GM18502 (cell line): Measurements from ENCODE around the gene FAM169A.
A peak's percentile ranks its signal among the peaks of the same experiment; 100 is the strongest.
"Not testable (repeated sequence)": the region's sequence is repeated elsewhere in the genome, so short reads cannot be mapped to it uniquely, and the experiment has no call there.

Source experiments
- ATAC-seq: cut with Tn5 transposase; IDR thresholded peaks from one replicate; pipeline ENCODE4 v1.9.1; 2021; ENCODE audit warnings: mild to moderate bottlenecking; ENCODE audit not compliant: unreplicated experiment, poor library complexity

The FAM169A gene

GRCh38 chr5:74810915-74811314, 55.3 kb downstream of the FAM169A start:
- no peak for ATAC-seq

GRCh38 chr5:74801941-74802340, 64.2 kb downstream of the FAM169A start:
- ATAC-seq = no peak

GRCh38 chr5:74801197-74801596, 65.0 kb downstream of the FAM169A start:
- ATAC-seq = no peak

GRCh38 chr5:74798977-74799911, 66.9 kb downstream of the FAM169A start:
- ATAC-seq = no peak

- ATAC-seq = not testable (repeated sequence)
These were observed 74.5 kb downstream of the FAM169A start for GRCh38 chr5:74791669-74792068.

GRCh38 chr5:74787424-74787823, 78.8 kb downstream of the FAM169A start:
- ATAC-seq = no peak

GRCh38 chr5:74786851-74787250, 79.3 kb downstream of the FAM169A start:
- ATAC-seq = no peak

- no peak for ATAC-seq
These were observed 87.6 kb downstream of the FAM169A start for GRCh38 chr5:74778609-74779008.

- ATAC-seq = no peak
These were observed 93.8 kb downstream of the FAM169A start for GRCh38 chr5:74772359-74772758.

GRCh38 chr5:74767579-74767913, 98.6 kb downstream of the FAM169A start:
- peak; percentile 31 for ATAC-seq

- peak; percentile 85 for ATAC-seq
These were observed 99.2 kb downstream of the FAM169A start, which contains the start of the genes GFM2 and NSA2 for GRCh38 chr5:74766849-74767578. TSS of gene GFM2 (minus strand) at chr5:74767117. CDS start at chr5:74763742, 3,375 bp downstream. TSS of gene NSA2 (plus strand) at chr5:74767249. CDS start at chr5:74767361, 112 bp downstream.

- ATAC-seq = peak; percentile 37
These were observed 99.8 kb downstream of the FAM169A start for GRCh38 chr5:74766418-74766848.

GRCh38 chr5:74765929-74766328, 100.3 kb downstream of the FAM169A start:
- ATAC-seq = no peak

GRCh38 chr5:74765201-74765600, 101.0 kb downstream of the FAM169A start:
- ATAC-seq = no peak

GRCh38 chr5:74763504-74763903, 102.7 kb downstream of the FAM169A start:
- no peak for ATAC-seq

- no peak for ATAC-seq
These were observed 103.6 kb downstream of the FAM169A start for GRCh38 chr5:74762599-74762998.

- ATAC-seq = no peak
These were observed 104.9 kb downstream of the FAM169A start for GRCh38 chr5:74761241-74761640.

GRCh38 chr5:74748742-74749141, 117.4 kb downstream of the FAM169A start:
- not testable (repeated sequence) for ATAC-seq

- no peak for ATAC-seq
These were observed 127.8 kb downstream of the FAM169A start for GRCh38 chr5:74738406-74738805.

GRCh38 chr5:74736759-74737158, 129.4 kb downstream of the FAM169A start:
- ATAC-seq = no peak
